A673 (cell line): ENCODE measurements around the gene PTCH2.

ENCODE experiments used
- CTCF ChIP-seq: fragments of 300-800, 200-600 bp; sonication (generic); conservative IDR thresholded peaks from 2 replicates; pipeline ENCODE4 v1.5.1; 2017; ENCODE audit warnings: low read depth, mild to moderate bottlenecking, antibody characterized with exemption, low read length, moderate library complexity, mixed read lengths
- EZH2 ChIP-seq: fragments of 200-600 bp; sonication (generic); IDR thresholded peaks from 2 replicates; pipeline ENCODE4 v1.6.1; 2017; ENCODE audit warnings: borderline replicate concordance, low read depth, mild to moderate bottlenecking, mixed read lengths, antibody characterized with exemption, low read length; ENCODE audit not compliant: poor library complexity, severe bottlenecking

DNA sequence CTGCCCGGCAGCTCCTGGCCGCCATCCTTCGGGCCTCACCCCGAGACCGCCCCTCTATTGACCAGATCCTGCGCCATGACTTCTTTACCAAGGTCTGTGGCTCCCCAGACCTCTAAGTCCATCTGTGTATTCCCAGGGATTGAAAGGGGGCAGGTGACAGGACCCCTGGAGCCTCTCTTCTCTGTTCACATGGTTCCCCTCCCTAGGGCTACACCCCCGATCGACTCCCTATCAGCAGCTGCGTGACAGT is 40.1 kb downstream of the PTCH2 start:
- no peak for TF ChIP-seq CTCF
- no peak for TF ChIP-seq EZH2
